B cell (primary cell): ENCODE data around the gene RIMBP2. TPM values are rescaled to one million over a fixed set of nuclear protein-coding genes. Genes with fewer than 3 reads are reported as not detected.

Experiments used
- ATAC-seq: fragments of 200-7000 bp; cut with Tn5 transposase; one replicate; pipeline ENCODE4 v1.10.0; 2021; ENCODE audit warnings: low read depth, mild to moderate bottlenecking, moderate number of reproducible peaks, moderate library complexity
- CTCF ChIA-PET: fragments of 350-600 bp; sonication (Branson Sonifier 250); formaldehyde crosslinking; loops from one replicate; lab custom pipeline; 2021; ENCODE audit warnings: antibody characterized with exemption, inconsistent platforms; lab: Charles Lee
- POLR2A ChIA-PET: fragments of 350-600 bp; sonication (Branson Sonifier 250); formaldehyde crosslinking; loops from one replicate; lab custom pipeline; 2021; ENCODE audit warnings: antibody characterized with exemption; lab: Charles Lee
- DNase-seq: peaks from one replicate; pipeline ENCODE4 v3.0.0; 2013
- H2AFZ ChIP-seq: 2 replicates; pipeline ENCODE4 v1.6.1; 2012; ENCODE audit warnings: mild to moderate bottlenecking, low read depth, low read length; ENCODE audit not compliant: insufficient read depth, poor library complexity, severe bottlenecking
- H3K27ac ChIP-seq, 2 donors: 1 replicate in 1 of 2; 2 replicates in 1 of 2; pipeline ENCODE4 v1.5.1; 2012 to 2013; ENCODE audit warnings: low read length in 2 of 2, mild to moderate bottlenecking in 2 of 2, moderate library complexity in 1 of 2
- H3K27me3 ChIP-seq, 4 experiments: fragments of 200-600 bp in 1 of 4; sonication (generic) in 1 of 4; replicated peaks in 1 of 4; 1 replicate in 2 of 4; 2 replicates in 2 of 4; pipeline versions ENCODE4 v1.6.1 to v1.7.0; 2013 to 2016; ENCODE audit warnings: low read length in 3 of 4, mild to moderate bottlenecking in 2 of 4, mixed read lengths in 1 of 4, moderate library complexity in 1 of 4; ENCODE audit not compliant: insufficient read depth in 4 of 4, control insufficient read depth in 3 of 4; ENCODE audit errors: control extremely low read depth in 1 of 4
- H3K36me3 ChIP-seq, 2 experiments: replicated peaks in 1 of 2; 1 replicate in 1 of 2; 2 replicates in 1 of 2; pipeline versions ENCODE4 v1.6.1 to v1.7.1; 2013; ENCODE audit warnings: low read length in 1 of 2; ENCODE audit not compliant: insufficient read depth in 2 of 2, control insufficient read depth in 1 of 2; ENCODE audit errors: control extremely low read depth in 1 of 2, extremely low read depth in 1 of 2
- H3K4me1 ChIP-seq, 2 donors: fragments of 200-600 bp in 1 of 2; sonication (generic) in 1 of 2; 1 replicate in 1 of 2; 2 replicates in 1 of 2; pipeline versions ENCODE4 v1.5.1 to v1.6.1; 2013 to 2017; ENCODE audit warnings: low read length in 2 of 2; ENCODE audit not compliant: control insufficient read depth in 2 of 2, insufficient read depth in 2 of 2
- H3K4me2 ChIP-seq: replicated peaks from 2 replicates; pipeline ENCODE3; 2012; ENCODE audit warnings: mild to moderate bottlenecking, low read depth, low read length; ENCODE audit not compliant: poor library complexity, severe bottlenecking
- H3K4me3 ChIP-seq, 5 experiments: fragments of 200-600 bp in 1 of 5; sonication (generic) in 1 of 5; 1 replicate in 3 of 5; 2 replicates in 2 of 5; pipeline versions ENCODE4 v1.5.1 to v1.7.0; 2011 to 2016; ENCODE audit warnings: low read length in 4 of 5, mild to moderate bottlenecking in 4 of 5, low read depth in 2 of 5, control low read depth in 1 of 5, moderate library complexity in 1 of 5; ENCODE audit not compliant: insufficient read depth in 1 of 5; ENCODE audit errors: control extremely low read depth in 1 of 5, extremely low read depth in 1 of 5
- H3K79me2 ChIP-seq: fragments of 200-600 bp; sonication (generic); one replicate; pipeline ENCODE4 v1.6.0; 2016; ENCODE audit warnings: low read length; ENCODE audit not compliant: control insufficient read depth, insufficient read depth
- H3K9ac ChIP-seq: fragments of 200-600 bp; sonication (generic); 2 replicates; pipeline ENCODE4 v1.6.1; 2017; ENCODE audit warnings: mild to moderate bottlenecking, low read length, moderate library complexity
- H3K9me3 ChIP-seq, 3 donors: one replicate each; pipeline versions ENCODE4 v1.6.1 to v1.7.1; 2013; ENCODE audit warnings: low read length in 2 of 3; ENCODE audit not compliant: control insufficient read depth in 2 of 3, insufficient read depth in 1 of 3; ENCODE audit errors: control extremely low read depth in 1 of 3
- H4K20me1 ChIP-seq: 2 replicates; pipeline ENCODE4 v1.6.0; 2012; ENCODE audit warnings: mild to moderate bottlenecking, low read length; ENCODE audit not compliant: insufficient read depth, control insufficient read depth, poor library complexity, severe bottlenecking
- H3K27ac Mint-ChIP-seq: one replicate; pipeline ENCODE4 v1.8.0; 2021; ENCODE audit warnings: mixed read lengths
- H3K27me3 Mint-ChIP-seq: one replicate; pipeline ENCODE4 v1.8.0; 2021; ENCODE audit warnings: mixed read lengths
- H3K4me1 Mint-ChIP-seq: one replicate; pipeline ENCODE4 v1.8.0; 2021; ENCODE audit warnings: mixed read lengths
- H3K4me3 Mint-ChIP-seq: one replicate; pipeline ENCODE4 v1.8.0; 2021; ENCODE audit warnings: mixed read lengths
- H3K9me3 Mint-ChIP-seq: one replicate; pipeline ENCODE4 v1.8.0; 2022; ENCODE audit warnings: mixed read lengths; ENCODE audit not compliant: insufficient read depth
- CTCF ChIP-seq: fragments of 200-600 bp; IDR thresholded peaks from one replicate; pipeline ENCODE4 v1.8.0; 2022; ENCODE audit warnings: antibody characterized with exemption, mild to moderate bottlenecking
- EZH2 ChIP-seq: IDR thresholded peaks from 2 replicates; pipeline ENCODE4 v1.6.1; 2012; ENCODE audit warnings: borderline replicate concordance, low read depth, mild to moderate bottlenecking, moderate library complexity, low read length; ENCODE audit not compliant: insufficient read depth, poor library complexity, severe bottlenecking
- WGBS: methylation state at CpG from one replicate; pipeline ENCODE4 v1.1.5; 2013; ENCODE audit warnings: missing lambda C conversion rate; ENCODE audit not compliant: insufficient coverage; 5-methylcytosine and 5-hydroxymethylcytosine counted together
- intact Hi-C: fragments of 100-400 bp; cut with micrococcal nuclease; formaldehyde crosslinking; loops from one replicate; pipeline ENCODE4 v1.10.0; 2022
- polyA plus RNA-seq: library from polyadenylated mRNA; depleted of rRNA; stranded (reverse); fragments of >200 nt; gene quantifications from 2 replicates; pipeline ENCODE4 v1.2.3, GENCODE V29; 2012
- total RNA-seq, 2 donors: library from RNA; stranded (reverse); fragments of 120-200 nt in 1 of 2; gene quantifications; 1 replicate in 1 of 2; 2 replicates in 1 of 2; pipeline versions ENCODE4 v1.2.3 to v1.2.4, GENCODE V29; 2013 to 2022

The RIMBP2 gene
- total and polyA plus RNA-seq, 2 donors (not counting 1 experiment from before 2014, with no cell fraction given) = not detected

GRCh38 chr12:130649101-130650045 lies 66.7 kb downstream of the RIMBP2 start:
- DNase-seq = no peak
- no peak for ATAC-seq
- peaks cover 6% of the 10 kb centered on the region for H3K27me3 Mint-ChIP-seq
- no peaks in the 10 kb centered on the region for H3K9me3 Mint-ChIP-seq
- no peaks in the 10 kb centered on the region for H3K4me1 Mint-ChIP-seq
- Histone ChIP-seq H3K79me2 (no peaks in the 10 kb centered on the region), H3K9ac (no peak overlapping the region), H4K20me1 (no peaks in the 10 kb centered on the region), H3K27ac (no peak overlapping the region), H3K4me3 (no peak overlapping the region), H3K9me3 (peaks cover 0 to 24% (median 1%) of the 10 kb centered on the region in 3 donors), H3K4me1 (no peaks in the 10 kb centered on the region), H2AFZ (no peak overlapping the region), H3K4me2 (no peak overlapping the region), H3K27me3 (no peaks in the 10 kb centered on the region), H3K36me3 (no peaks in the 10 kb centered on the region)
- TF ChIP-seq EZH2 (no peak), CTCF (no peak)
- H3K27ac Mint-ChIP-seq = no peak overlapping the region
- no peak overlapping the region for H3K4me3 Mint-ChIP-seq
- intact Hi-C loops = no loop called here
- ChIA-PET POLR2A (no interaction called here), CTCF (no interaction called here)
- 95% methylated on average over 32 of the region's 37 CpGs for WGBS

GRCh38 chr12:130647814-130648213 lies 68.3 kb downstream of the RIMBP2 start:
- Histone ChIP-seq H3K4me1 (no peaks in the 10 kb centered on the region), H3K79me2 (no peaks in the 10 kb centered on the region), H3K9ac (no peak overlapping the region), H3K27me3 (no peaks in the 10 kb centered on the region), H3K4me2 (no peak overlapping the region), H4K20me1 (no peaks in the 10 kb centered on the region), H2AFZ (no peak overlapping the region), H3K4me3 (no peak overlapping the region), H3K36me3 (no peaks in the 10 kb centered on the region), H3K9me3 (peaks cover 0 to 22% (median 0%) of the 10 kb centered on the region in 3 donors), H3K27ac (no peak overlapping the region)
- TF ChIP-seq CTCF (no peak), EZH2 (no peak)
- Mint-ChIP-seq H3K4me1 (no peaks in the 10 kb centered on the region), H3K9me3 (no peaks in the 10 kb centered on the region), H3K27me3 (peaks cover 2% of the 10 kb centered on the region), H3K4me3 (no peak overlapping the region), H3K27ac (no peak overlapping the region)
- WGBS = 86% methylated on average over 12 of the region's 13 CpGs
- intact Hi-C loops = no loop called here
- ATAC-seq = no peak
- DNase-seq = no peak
- CTCF ChIA-PET = no interaction called here
- POLR2A ChIA-PET = no interaction called here
